HEK293T (cell line): ENCODE data around the gene FNDC3B.

Experiments used
- BHLHE40 ChIP-seq: fragments of 450-650 bp; IDR thresholded peaks from 2 replicates; pipeline ENCODE4 v1.6.1; 2016; ENCODE audit warnings: mild to moderate bottlenecking, moderate library complexity, borderline replicate concordance
- ELF4 ChIP-seq: fragments of 450-650 bp; IDR thresholded peaks from 2 replicates; pipeline ENCODE4 v1.6.1; 2017; ENCODE audit warnings: antibody characterized with exemption
- FOXK2 ChIP-seq: fragments of 450-650 bp; IDR thresholded peaks from 2 replicates; pipeline ENCODE4 v1.6.1; 2016; ENCODE audit warnings: mild to moderate bottlenecking
- HDGF ChIP-seq: fragments of 450-650 bp; IDR thresholded peaks from 2 replicates; pipeline ENCODE4 v1.6.1; 2017; ENCODE audit warnings: antibody characterized with exemption, borderline replicate concordance
- LEF1 ChIP-seq: fragments of 450-650 bp; IDR thresholded peaks from 2 replicates; pipeline ENCODE4 v1.6.1; 2017; ENCODE audit warnings: mild to moderate bottlenecking, borderline replicate concordance
- SP1 ChIP-seq: fragments of 450-650 bp; IDR thresholded peaks from 2 replicates; pipeline ENCODE4 v1.6.1; 2017
- SUZ12 ChIP-seq: fragments of 450-650 bp; IDR thresholded peaks from 2 replicates; pipeline ENCODE4 v1.6.1; 2016; ENCODE audit warnings: mild to moderate bottlenecking
- TARDBP ChIP-seq: fragments of 450-650 bp; IDR thresholded peaks from 2 replicates; pipeline ENCODE4 v1.6.1; 2016
- ZNF384 ChIP-seq: fragments of 450-650 bp; IDR thresholded peaks from 2 replicates; pipeline ENCODE4 v1.6.1; 2016

- TF ChIP-seq LEF1 (no peak), SUZ12 (no peak), BHLHE40 (no peak), HDGF (no peak), ELF4 (no peak), FOXK2 (no peak), ZNF384 (no peak), TARDBP (no peak), SP1 (no peak)
These were observed 308.7 kb downstream of the FNDC3B start for GRCh38 chr3:172347895-172348679.
